CD14-positive monocyte (primary cell): ENCODE results near the gene ACAA1. TPM values are rescaled to one million over a fixed set of nuclear protein-coding genes. Genes with fewer than 3 reads are reported as not detected.

Experiments used
- DNase-seq, 3 donors: peaks; one replicate each; pipeline ENCODE4 v3.0.0-alpha.2; 2011 to 2022
- H2AFZ ChIP-seq: 2 replicates; pipeline ENCODE4 v1.6.0; 2012; ENCODE audit warnings: mild to moderate bottlenecking, low read depth, low read length, inconsistent platforms; ENCODE audit not compliant: insufficient read depth, poor library complexity, severe bottlenecking
- H3K27ac ChIP-seq, 2 donors: 1 replicate in 1 of 2; 2 replicates in 1 of 2; pipeline ENCODE4 v1.5.1; 2012 to 2013; ENCODE audit warnings: low read length in 2 of 2, control low read depth in 1 of 2, inconsistent platforms in 1 of 2, low read depth in 1 of 2, mild to moderate bottlenecking in 1 of 2
- H3K27me3 ChIP-seq, 2 donors: one replicate each; pipeline versions ENCODE4 v1.6.0 to v1.6.1; 2011 to 2013; ENCODE audit warnings: low read length in 2 of 2; ENCODE audit not compliant: control insufficient read depth in 2 of 2, insufficient read depth in 2 of 2
- H3K36me3 ChIP-seq, 2 donors: replicated peaks in 1 of 2; 1 replicate in 1 of 2; 2 replicates in 1 of 2; pipeline versions ENCODE4 v1.5.1 to v1.6.1; 2012 to 2013; ENCODE audit warnings: low read length in 2 of 2, control low read depth in 1 of 2, inconsistent platforms in 1 of 2, mild to moderate bottlenecking in 1 of 2; ENCODE audit not compliant: insufficient read depth in 2 of 2, control insufficient read depth in 1 of 2
- H3K4me1 ChIP-seq, 2 donors: 1 replicate in 1 of 2; 2 replicates in 1 of 2; pipeline versions ENCODE4 v1.5.1 to v1.6.1; 2012 to 2013; ENCODE audit warnings: low read length in 2 of 2, control low read depth in 1 of 2, inconsistent platforms in 1 of 2, mild to moderate bottlenecking in 1 of 2, moderate library complexity in 1 of 2; ENCODE audit not compliant: insufficient read depth in 2 of 2, control insufficient read depth in 1 of 2
- H3K4me2 ChIP-seq: replicated peaks from 2 replicates; pipeline ENCODE3; 2012; ENCODE audit warnings: low read length, moderate library complexity, mild to moderate bottlenecking; ENCODE audit not compliant: poor library complexity, severe bottlenecking; ENCODE audit errors: extremely low read depth
- H3K4me3 ChIP-seq, 3 experiments: fragments of 200-600 bp in 1 of 3; sonication (generic) in 1 of 3; replicated peaks in 1 of 3; 1 replicate in 2 of 3; 2 replicates in 1 of 3; pipeline ENCODE4 v1.5.1; 2011 to 2013; ENCODE audit warnings: low read length in 3 of 3, mild to moderate bottlenecking in 3 of 3, control low read depth in 2 of 3, low read depth in 2 of 3, inconsistent platforms in 1 of 3, moderate library complexity in 1 of 3
- H3K79me2 ChIP-seq: 2 replicates; pipeline ENCODE4 v1.6.0; 2012; ENCODE audit warnings: mild to moderate bottlenecking, control low read depth, inconsistent platforms, low read length, moderate library complexity; ENCODE audit not compliant: insufficient read depth
- H3K9ac ChIP-seq: 2 replicates; pipeline ENCODE4 v1.6.0; 2017; ENCODE audit warnings: low read length, mild to moderate bottlenecking; ENCODE audit not compliant: insufficient read depth, poor library complexity, severe bottlenecking
- H3K9me3 ChIP-seq, 2 donors: replicated peaks in 1 of 2; 1 replicate in 1 of 2; 2 replicates in 1 of 2; pipeline versions ENCODE4 v1.5.1 to v1.6.1; 2012 to 2013; ENCODE audit warnings: low read length in 2 of 2, control low read depth in 1 of 2; ENCODE audit not compliant: control insufficient read depth in 1 of 2, insufficient read depth in 1 of 2
- H4K20me1 ChIP-seq: 2 replicates; pipeline ENCODE4 v1.6.0; 2012; ENCODE audit warnings: mild to moderate bottlenecking, low read length, control low read depth, moderate library complexity; ENCODE audit not compliant: insufficient read depth
- H3K27ac Mint-ChIP-seq, 7 donors: one replicate each; pipeline ENCODE4 v1.8.0; 2020; ENCODE audit warnings: mild to moderate bottlenecking in 7 of 7, mixed read lengths in 7 of 7, moderate library complexity in 6 of 7, inconsistent platforms in 2 of 7
- H3K27me3 Mint-ChIP-seq, 3 donors: one replicate each; pipeline ENCODE4 v1.8.0; 2021 to 2022; ENCODE audit warnings: low read depth in 3 of 3, mild to moderate bottlenecking in 3 of 3, mixed read lengths in 3 of 3, moderate library complexity in 3 of 3, inconsistent platforms in 1 of 3
- H3K36me3 Mint-ChIP-seq, 2 donors: one replicate each; pipeline ENCODE4 v1.8.0; 2020; ENCODE audit warnings: mixed read lengths in 2 of 2, inconsistent platforms in 1 of 2, mild to moderate bottlenecking in 1 of 2
- H3K4me1 Mint-ChIP-seq: one replicate; pipeline ENCODE4 v1.8.0; 2020; ENCODE audit warnings: mild to moderate bottlenecking, mixed read lengths
- H3K4me3 Mint-ChIP-seq, 2 donors: one replicate each; pipeline ENCODE4 v1.8.0; 2020; ENCODE audit warnings: mild to moderate bottlenecking in 2 of 2, mixed read lengths in 2 of 2, moderate library complexity in 1 of 2
- H3K9me3 Mint-ChIP-seq, 7 donors: one replicate each; pipeline ENCODE4 v1.8.0; 2020 to 2022; ENCODE audit warnings: mixed read lengths in 7 of 7, mild to moderate bottlenecking in 6 of 7, moderate library complexity in 6 of 7, inconsistent platforms in 2 of 7
- CTCF ChIP-seq: fragments of 200-600 bp; IDR thresholded peaks from one replicate; pipeline ENCODE4 v1.8.0; 2022; ENCODE audit warnings: antibody characterized with exemption, mild to moderate bottlenecking
- WGBS: methylation state at CpG from one replicate; pipeline ENCODE4 v1.1.5; 2013; ENCODE audit warnings: missing lambda C conversion rate; ENCODE audit not compliant: insufficient coverage; 5-methylcytosine and 5-hydroxymethylcytosine counted together
- intact Hi-C, 2 donors: fragments of 100-400 bp; cut with micrococcal nuclease; formaldehyde crosslinking; loops; one replicate each; pipeline versions ENCODE4 v1.15.0 to v1.15.1; 2023
- polyA plus RNA-seq, 3 donors: library from polyadenylated mRNA; depleted of rRNA in 1 of 3; unstranded in 2 of 3; stranded (reverse) in 1 of 3; fragments of 300-500 nt in 2 of 3; fragments of >200 nt in 1 of 3; fragmentation: Illumina TruSeq in 2 of 3; gene quantifications; 1 replicate in 2 of 3; 2 replicates in 1 of 3; pipeline ENCODE4 v1.2.3, GENCODE V29; 2012 to 2021

The ACAA1 gene
- polyA plus RNA-seq, 3 donors = 123 to 268 (median 133) TPM

DNA sequence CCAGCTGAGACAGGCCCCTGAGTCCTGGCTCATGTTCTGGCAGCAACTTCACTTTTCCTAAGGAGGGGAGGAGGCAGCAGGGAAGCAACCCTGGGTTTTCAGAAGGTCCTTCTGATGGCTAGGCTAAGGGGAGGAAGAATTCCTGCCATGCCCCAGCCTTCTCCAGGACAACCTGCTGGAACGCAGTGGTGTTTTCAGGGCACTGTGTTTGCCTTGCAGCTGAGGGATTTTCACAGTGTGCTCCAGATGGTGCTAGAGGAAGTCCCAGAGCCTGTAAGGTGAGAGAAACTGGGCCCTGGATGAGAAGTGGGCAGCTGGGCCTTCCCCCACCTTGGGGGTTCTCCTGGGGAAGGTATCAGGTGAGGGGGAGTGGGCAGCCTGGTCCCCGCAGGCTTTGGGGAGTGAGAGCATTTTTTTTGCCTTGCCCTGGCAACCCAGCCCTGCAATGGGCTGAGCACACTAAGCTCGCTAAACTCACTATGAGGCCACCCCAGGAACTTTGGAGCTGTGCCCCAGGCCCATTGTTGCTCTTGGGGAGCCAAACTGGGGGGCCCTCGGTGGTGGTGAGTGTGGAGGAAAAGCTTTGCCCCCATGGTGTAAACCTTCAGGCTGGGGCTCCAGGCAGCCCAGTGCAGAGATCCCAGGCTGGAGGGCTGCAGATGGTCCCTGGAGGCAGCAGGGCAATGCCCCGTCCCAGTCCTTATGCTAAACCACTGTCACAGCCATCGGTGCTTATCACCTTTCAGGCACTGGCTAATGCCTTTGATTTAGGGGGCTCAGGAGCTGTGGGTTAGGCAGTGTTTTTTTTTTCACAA lies 41.1 kb downstream of the ACAA1 start:
- Mint-ChIP-seq H3K4me1 (peaks cover 5% of the 10 kb centered on the region), H3K27ac (no peak overlapping the region), H3K36me3 (no peaks in the 10 kb centered on the region), H3K9me3 (no peaks in the 10 kb centered on the region), H3K4me3 (no peak overlapping the region), H3K27me3 (peaks cover 3 to 7% (median 3%) of the 10 kb centered on the region in 3 donors)
- Histone ChIP-seq H3K27me3 (no peaks in the 10 kb centered on the region), H3K4me3 (no peak overlapping the region), H3K9me3 (no peaks in the 10 kb centered on the region), H4K20me1 (no peaks in the 10 kb centered on the region), H3K9ac (no peak overlapping the region), H3K4me2 (no peak overlapping the region), H2AFZ (no peak overlapping the region), H3K27ac (no peak overlapping the region), H3K79me2 (no peaks in the 10 kb centered on the region), H3K36me3 (no peaks in the 10 kb centered on the region), H3K4me1 (no peaks in the 10 kb centered on the region)
- 97% methylated on average over 6 of the region's 6 CpGs for WGBS
- intact Hi-C loops = no loop called here
- TF ChIP-seq CTCF = no peak
- peak in 1 of 3 donors; percentile 2 for DNase-seq

DNA sequence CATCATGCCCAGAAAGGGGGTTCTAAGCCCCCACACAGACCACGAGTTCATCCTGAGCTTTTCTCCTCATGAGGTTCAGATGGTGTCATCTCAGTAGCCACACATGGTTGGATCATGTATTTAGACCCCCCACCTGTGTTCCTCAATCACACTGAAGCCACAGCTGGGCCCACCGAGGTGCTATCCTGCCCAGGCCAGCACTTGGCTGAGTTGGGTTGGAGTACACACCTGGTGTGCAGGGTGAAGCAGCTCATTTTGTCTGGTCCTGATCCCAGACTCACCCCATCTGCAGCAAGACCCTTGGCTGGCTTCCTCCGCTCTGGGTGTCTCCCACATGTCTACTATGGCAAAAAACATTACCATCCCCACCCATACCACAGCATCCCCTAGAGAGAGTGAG lies 41.9 kb downstream of the ACAA1 start:
- Histone ChIP-seq H3K4me3 (no peak overlapping the region), H3K9me3 (no peaks in the 10 kb centered on the region), H3K4me1 (no peaks in the 10 kb centered on the region), H3K27me3 (no peaks in the 10 kb centered on the region), H4K20me1 (no peaks in the 10 kb centered on the region), H3K9ac (no peak overlapping the region), H3K79me2 (no peaks in the 10 kb centered on the region), H3K4me2 (no peak overlapping the region), H2AFZ (no peak overlapping the region), H3K27ac (no peak overlapping the region), H3K36me3 (no peaks in the 10 kb centered on the region)
- TF ChIP-seq CTCF = no peak
- Mint-ChIP-seq H3K4me3 (no peak overlapping the region), H3K4me1 (peaks cover 5% of the 10 kb centered on the region), H3K27ac (no peak overlapping the region), H3K36me3 (no peaks in the 10 kb centered on the region), H3K9me3 (no peaks in the 10 kb centered on the region), H3K27me3 (peaks cover 3 to 7% (median 3%) of the 10 kb centered on the region in 3 donors)
- intact Hi-C loops = no loop called here
- DNase-seq = peak in 1 of 3 donors; percentile 2
- 90% methylated on average over 2 of the region's 3 CpGs for WGBS
